Endothelial cell of umbilical vein (primary cell): ENCODE measurements around the gene NDUFS2.

ENCODE experiments used
- CTCF ChIP-seq, 2 donors: IDR thresholded peaks; 1 replicate in 1 of 2; 2 replicates in 1 of 2; pipeline ENCODE4 v1.5.1; 2011; ENCODE audit warnings: low read length in 2 of 2, mild to moderate bottlenecking in 2 of 2, moderate library complexity in 2 of 2, control low read depth in 1 of 2, inconsistent platforms in 1 of 2, low read depth in 1 of 2; ENCODE audit not compliant: insufficient read depth in 1 of 2; ENCODE audit errors: extremely low read depth in 1 of 2
- MYC ChIP-seq: IDR thresholded peaks from one replicate; pipeline ENCODE4 v1.6.1; 2011; ENCODE audit warnings: mild to moderate bottlenecking, low read depth, low read length
- POLR2A ChIP-seq: IDR thresholded peaks from 2 replicates; pipeline ENCODE4 v1.6.1; 2012; ENCODE audit warnings: low read depth, mild to moderate bottlenecking, control low read depth, low read length
- POLR2AphosphoS5 ChIP-seq: IDR thresholded peaks from 2 replicates; pipeline ENCODE4 v1.6.1; 2012; ENCODE audit warnings: low read depth, mild to moderate bottlenecking, control low read depth, low read length, moderate library complexity; ENCODE audit not compliant: insufficient read depth

GRCh38 chr1:161215076-161215475 is 12.9 kb downstream of the NDUFS2 start, which contains the start of gene FCER1G:
- TF ChIP-seq CTCF (IDR thresholded peaks at IDR 0.05; ENCODE audit: extremely low read depth in 1 of 2, insufficient read depth in 1 of 2, low read depth in 1 of 2, low read length in 2 of 2) (no peak), POLR2A (no peak), POLR2AphosphoS5 (no peak), MYC (no peak)
